HepG2 (cell line): ENCODE results near the gene DAB2IP. TPM values are rescaled to one million over a fixed set of nuclear protein-coding genes. Genes with fewer than 3 reads are reported as not detected.
A peak's percentile ranks its signal among the peaks of the same experiment; 100 is the strongest.

Experiments used
- ERF ChIP-seq: IDR thresholded peaks from 2 replicates; pipeline ENCODE4 v1.6.1; 2018; ENCODE audit warnings: missing biosample characterization, missing genetic modification reagents
- FOXP1 ChIP-seq, 2 experiments: fragments of 450-650 bp in 1 of 2; IDR thresholded peaks; 2 replicates each; pipeline ENCODE4 v1.6.1; 2017 to 2018; ENCODE audit warnings: antibody characterized with exemption in 1 of 2
- HNRNPL ChIP-seq: fragments of 200-400 bp; formaldehyde crosslinking; IDR thresholded peaks from 2 replicates; pipeline ENCODE4 v1.6.1; 2017; ENCODE audit warnings: mild to moderate bottlenecking, low read depth, low read length
- KLF11 ChIP-seq: IDR thresholded peaks from 2 replicates; pipeline ENCODE4 v1.6.1; 2016; ENCODE audit warnings: missing compliant biosample characterization
- LCORL ChIP-seq, 2 experiments: fragments of 450-650 bp in 1 of 2; sonication (generic) in 1 of 2; formaldehyde crosslinking in 1 of 2; IDR thresholded peaks; 2 replicates each; pipeline versions ENCODE4 v1.5.0 to v1.6.1; 2017 to 2020; ENCODE audit warnings: antibody characterized with exemption in 1 of 2, missing genetic modification reagents in 1 of 2
- RCOR2 ChIP-seq: IDR thresholded peaks from 2 replicates; pipeline ENCODE4 v1.6.1; 2016; ENCODE audit warnings: missing biosample characterization, missing genetic modification reagents
- SMARCE1 ChIP-seq: fragments of 450-650 bp; IDR thresholded peaks from 2 replicates; pipeline ENCODE4 v1.6.1; 2017; ENCODE audit warnings: borderline replicate concordance
- SNRNP70 ChIP-seq: fragments of 200-400 bp; formaldehyde crosslinking; IDR thresholded peaks from 2 replicates; pipeline ENCODE4 v1.6.1; 2017; ENCODE audit warnings: mild to moderate bottlenecking, low read depth, low read length, moderate library complexity
- ZBTB7B ChIP-seq: sonication (generic); formaldehyde crosslinking; IDR thresholded peaks from 2 replicates; pipeline ENCODE4 v1.4.0; 2020; ENCODE audit warnings: missing genetic modification reagents
- ZNF331 ChIP-seq: sonication (generic); formaldehyde crosslinking; IDR thresholded peaks from 2 replicates; pipeline ENCODE4 v1.4.0; 2020; ENCODE audit warnings: missing genetic modification reagents
- ZNF367 ChIP-seq: sonication (generic); formaldehyde crosslinking; IDR thresholded peaks from 2 replicates; pipeline ENCODE4 v1.4.0; 2020; ENCODE audit warnings: missing genetic modification reagents, borderline replicate concordance
- ZNF557 ChIP-seq: sonication (generic); formaldehyde crosslinking; IDR thresholded peaks from 2 replicates; pipeline ENCODE4 v1.4.0; 2020; ENCODE audit warnings: missing genetic modification reagents
- ZNF577 ChIP-seq: sonication (generic); formaldehyde crosslinking; IDR thresholded peaks from 2 replicates; pipeline ENCODE4 v1.4.0; 2020; ENCODE audit warnings: mild to moderate bottlenecking, low read depth, missing genetic modification reagents, borderline replicate concordance
- ZNF878 ChIP-seq: sonication (generic); formaldehyde crosslinking; IDR thresholded peaks from 2 replicates; pipeline ENCODE4 v1.8.1; 2023; ENCODE audit warnings: mild to moderate bottlenecking, missing genetic modification reagents, moderate library complexity
- ZSCAN30 ChIP-seq: sonication (generic); formaldehyde crosslinking; IDR thresholded peaks from 2 replicates; pipeline ENCODE4 v1.5.0; 2020; ENCODE audit warnings: mild to moderate bottlenecking, missing genetic modification reagents
- polyA plus RNA-seq, 8 experiments: library from polyadenylated mRNA; depleted of rRNA in 3 of 8; stranded (reverse) in 7 of 8; unstranded in 1 of 8; fragments of >200 nt; fragmentation: Illumina TruSeq in 4 of 8; extraction: Trizol in 4 of 8; gene quantifications; 2 replicates each; pipeline versions ENCODE4 v1.2.1 to v1.2.3, GENCODE V29; 2011 to 2016; ENCODE audit warnings: low read depth in 4 of 8, missing spikeins in 1 of 8, mixed read lengths in 1 of 8; ENCODE audit not compliant: insufficient read depth in 1 of 8
- total RNA-seq, 5 experiments: library from RNA; depleted of rRNA; stranded (reverse); fragments of >200 nt; fragmentation: Illumina TruSeq; extraction: Trizol; gene quantifications; 2 replicates each; pipeline ENCODE4 v1.2.3, GENCODE V29; 2016; ENCODE audit warnings: low read depth in 1 of 5
- TF ChIP-seq, protein P1 (sequence below): sonication (generic); formaldehyde crosslinking; IDR thresholded peaks from 2 replicates; pipeline ENCODE4 v1.5.1; 2020; ENCODE audit warnings: mild to moderate bottlenecking, missing genetic modification reagents, moderate library complexity
- TF ChIP-seq, protein P2 (sequence below): sonication (generic); formaldehyde crosslinking; IDR thresholded peaks from 2 replicates; pipeline ENCODE4 v1.4.0; 2020; ENCODE audit warnings: missing genetic modification reagents, borderline replicate concordance
- TF ChIP-seq, protein P3 (sequence below): sonication (generic); formaldehyde crosslinking; IDR thresholded peaks from 2 replicates; pipeline ENCODE4 v1.4.0; 2020; ENCODE audit warnings: missing genetic modification reagents, mild to moderate bottlenecking, borderline replicate concordance
- TF ChIP-seq, protein P4 (sequence below): sonication (generic); formaldehyde crosslinking; conservative IDR thresholded peaks from 2 replicates; pipeline ENCODE4 v1.4.0; 2020; ENCODE audit warnings: missing genetic modification reagents
- TF ChIP-seq, protein P5 (sequence below): IDR thresholded peaks from 2 replicates; pipeline ENCODE4 v1.6.1; 2016

Gene DAB2IP
- total and polyA plus RNA-seq, 2 of the 13 experiments (the other 11 are each of a cell fraction or from before 2014, with no cell fraction given): 25.3 to 37.9 TPM

DNA sequence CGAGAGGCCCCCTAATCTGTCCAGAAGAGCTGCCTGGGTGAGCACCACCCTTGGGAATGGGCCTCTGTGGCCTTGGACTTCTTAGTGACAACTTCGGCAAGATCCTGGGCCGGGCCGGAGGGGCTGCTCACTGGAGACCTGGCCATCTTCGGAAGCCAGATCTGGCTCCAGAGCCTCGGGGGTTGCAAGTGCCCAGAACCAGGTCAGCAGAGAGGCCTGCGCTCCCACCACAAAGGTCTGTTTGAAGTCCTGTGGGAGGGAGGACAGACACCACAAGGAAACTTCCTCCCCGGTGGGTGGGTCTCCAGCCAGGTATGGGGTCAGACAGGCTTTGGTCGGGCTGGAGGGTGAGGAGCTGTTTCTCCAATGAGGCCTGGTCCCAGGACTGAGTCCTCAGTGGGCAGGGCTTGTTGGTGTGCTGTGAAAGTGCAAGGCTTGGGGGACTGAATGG lies 86.1 kb downstream of the DAB2IP start (continued):
- TF ChIP-seq, protein P1, sequence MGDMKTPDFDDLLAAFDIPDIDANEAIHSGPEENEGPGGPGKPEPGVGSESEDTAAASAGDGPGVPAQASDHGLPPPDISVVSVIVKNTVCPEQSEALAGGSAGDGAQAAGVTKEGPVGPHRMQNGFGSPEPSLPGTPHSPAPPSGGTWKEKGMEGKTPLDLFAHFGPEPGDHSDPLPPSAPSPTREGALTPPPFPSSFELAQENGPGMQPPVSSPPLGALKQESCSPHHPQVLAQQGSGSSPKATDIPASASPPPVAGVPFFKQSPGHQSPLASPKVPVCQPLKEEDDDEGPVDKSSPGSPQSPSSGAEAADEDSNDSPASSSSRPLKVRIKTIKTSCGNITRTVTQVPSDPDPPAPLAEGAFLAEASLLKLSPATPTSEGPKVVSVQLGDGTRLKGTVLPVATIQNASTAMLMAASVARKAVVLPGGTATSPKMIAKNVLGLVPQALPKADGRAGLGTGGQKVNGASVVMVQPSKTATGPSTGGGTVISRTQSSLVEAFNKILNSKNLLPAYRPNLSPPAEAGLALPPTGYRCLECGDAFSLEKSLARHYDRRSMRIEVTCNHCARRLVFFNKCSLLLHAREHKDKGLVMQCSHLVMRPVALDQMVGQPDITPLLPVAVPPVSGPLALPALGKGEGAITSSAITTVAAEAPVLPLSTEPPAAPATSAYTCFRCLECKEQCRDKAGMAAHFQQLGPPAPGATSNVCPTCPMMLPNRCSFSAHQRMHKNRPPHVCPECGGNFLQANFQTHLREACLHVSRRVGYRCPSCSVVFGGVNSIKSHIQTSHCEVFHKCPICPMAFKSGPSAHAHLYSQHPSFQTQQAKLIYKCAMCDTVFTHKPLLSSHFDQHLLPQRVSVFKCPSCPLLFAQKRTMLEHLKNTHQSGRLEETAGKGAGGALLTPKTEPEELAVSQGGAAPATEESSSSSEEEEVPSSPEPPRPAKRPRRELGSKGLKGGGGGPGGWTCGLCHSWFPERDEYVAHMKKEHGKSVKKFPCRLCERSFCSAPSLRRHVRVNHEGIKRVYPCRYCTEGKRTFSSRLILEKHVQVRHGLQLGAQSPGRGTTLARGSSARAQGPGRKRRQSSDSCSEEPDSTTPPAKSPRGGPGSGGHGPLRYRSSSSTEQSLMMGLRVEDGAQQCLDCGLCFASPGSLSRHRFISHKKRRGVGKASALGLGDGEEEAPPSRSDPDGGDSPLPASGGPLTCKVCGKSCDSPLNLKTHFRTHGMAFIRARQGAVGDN (CRISPR knock-in tag): peak; percentile 71; the same call in 1 of the 2 replicates
- TF ChIP-seq, protein P2, sequence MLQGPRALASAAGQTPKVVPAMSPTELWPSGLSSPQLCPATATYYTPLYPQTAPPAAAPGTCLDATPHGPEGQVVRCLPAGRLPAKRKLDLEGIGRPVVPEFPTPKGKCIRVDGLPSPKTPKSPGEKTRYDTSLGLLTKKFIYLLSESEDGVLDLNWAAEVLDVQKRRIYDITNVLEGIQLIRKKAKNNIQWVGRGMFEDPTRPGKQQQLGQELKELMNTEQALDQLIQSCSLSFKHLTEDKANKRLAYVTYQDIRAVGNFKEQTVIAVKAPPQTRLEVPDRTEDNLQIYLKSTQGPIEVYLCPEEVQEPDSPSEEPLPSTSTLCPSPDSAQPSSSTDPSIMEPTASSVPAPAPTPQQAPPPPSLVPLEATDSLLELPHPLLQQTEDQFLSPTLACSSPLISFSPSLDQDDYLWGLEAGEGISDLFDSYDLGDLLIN: no peak
- TF ChIP-seq RCOR2 (no peak), ZNF331 (CRISPR knock-in tag) (no peak), ZNF878 (CRISPR knock-in tag) (0 out of 2 replicates have a peak, but pooled peaks have one; percentile 41), KLF11 (CRISPR knock-in tag) (no peak), ZBTB7B (no peak), ZNF557 (CRISPR knock-in tag) (no peak), ERF (CRISPR knock-in tag) (no peak), HNRNPL (0 out of 2 replicates have a peak, but pooled peaks have one; percentile 27), FOXP1 (IDR thresholded peaks at IDR 0.05) (no peak), FOXP1 (CRISPR knock-in tag; IDR thresholded peaks at IDR 0.05) (no peak), ZNF367 (CRISPR knock-in tag) (no peak), ZNF577 (no peak), SNRNP70 (no peak), SMARCE1 (no peak), ZSCAN30 (CRISPR knock-in tag) (no peak), LCORL (IDR thresholded peaks at IDR 0.05) (no peak), LCORL (CRISPR knock-in tag; IDR thresholded peaks at IDR 0.05) (no peak; the same call in 1 of the 2 replicates)
- TF ChIP-seq, protein P3, sequence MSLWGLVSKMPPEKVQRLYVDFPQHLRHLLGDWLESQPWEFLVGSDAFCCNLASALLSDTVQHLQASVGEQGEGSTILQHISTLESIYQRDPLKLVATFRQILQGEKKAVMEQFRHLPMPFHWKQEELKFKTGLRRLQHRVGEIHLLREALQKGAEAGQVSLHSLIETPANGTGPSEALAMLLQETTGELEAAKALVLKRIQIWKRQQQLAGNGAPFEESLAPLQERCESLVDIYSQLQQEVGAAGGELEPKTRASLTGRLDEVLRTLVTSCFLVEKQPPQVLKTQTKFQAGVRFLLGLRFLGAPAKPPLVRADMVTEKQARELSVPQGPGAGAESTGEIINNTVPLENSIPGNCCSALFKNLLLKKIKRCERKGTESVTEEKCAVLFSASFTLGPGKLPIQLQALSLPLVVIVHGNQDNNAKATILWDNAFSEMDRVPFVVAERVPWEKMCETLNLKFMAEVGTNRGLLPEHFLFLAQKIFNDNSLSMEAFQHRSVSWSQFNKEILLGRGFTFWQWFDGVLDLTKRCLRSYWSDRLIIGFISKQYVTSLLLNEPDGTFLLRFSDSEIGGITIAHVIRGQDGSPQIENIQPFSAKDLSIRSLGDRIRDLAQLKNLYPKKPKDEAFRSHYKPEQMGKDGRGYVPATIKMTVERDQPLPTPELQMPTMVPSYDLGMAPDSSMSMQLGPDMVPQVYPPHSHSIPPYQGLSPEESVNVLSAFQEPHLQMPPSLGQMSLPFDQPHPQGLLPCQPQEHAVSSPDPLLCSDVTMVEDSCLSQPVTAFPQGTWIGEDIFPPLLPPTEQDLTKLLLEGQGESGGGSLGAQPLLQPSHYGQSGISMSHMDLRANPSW (CRISPR knock-in tag): no peak
- TF ChIP-seq, protein P4, sequence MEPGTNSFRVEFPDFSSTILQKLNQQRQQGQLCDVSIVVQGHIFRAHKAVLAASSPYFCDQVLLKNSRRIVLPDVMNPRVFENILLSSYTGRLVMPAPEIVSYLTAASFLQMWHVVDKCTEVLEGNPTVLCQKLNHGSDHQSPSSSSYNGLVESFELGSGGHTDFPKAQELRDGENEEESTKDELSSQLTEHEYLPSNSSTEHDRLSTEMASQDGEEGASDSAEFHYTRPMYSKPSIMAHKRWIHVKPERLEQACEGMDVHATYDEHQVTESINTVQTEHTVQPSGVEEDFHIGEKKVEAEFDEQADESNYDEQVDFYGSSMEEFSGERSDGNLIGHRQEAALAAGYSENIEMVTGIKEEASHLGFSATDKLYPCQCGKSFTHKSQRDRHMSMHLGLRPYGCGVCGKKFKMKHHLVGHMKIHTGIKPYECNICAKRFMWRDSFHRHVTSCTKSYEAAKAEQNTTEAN (CRISPR knock-in tag): no peak
- TF ChIP-seq, protein P5, sequence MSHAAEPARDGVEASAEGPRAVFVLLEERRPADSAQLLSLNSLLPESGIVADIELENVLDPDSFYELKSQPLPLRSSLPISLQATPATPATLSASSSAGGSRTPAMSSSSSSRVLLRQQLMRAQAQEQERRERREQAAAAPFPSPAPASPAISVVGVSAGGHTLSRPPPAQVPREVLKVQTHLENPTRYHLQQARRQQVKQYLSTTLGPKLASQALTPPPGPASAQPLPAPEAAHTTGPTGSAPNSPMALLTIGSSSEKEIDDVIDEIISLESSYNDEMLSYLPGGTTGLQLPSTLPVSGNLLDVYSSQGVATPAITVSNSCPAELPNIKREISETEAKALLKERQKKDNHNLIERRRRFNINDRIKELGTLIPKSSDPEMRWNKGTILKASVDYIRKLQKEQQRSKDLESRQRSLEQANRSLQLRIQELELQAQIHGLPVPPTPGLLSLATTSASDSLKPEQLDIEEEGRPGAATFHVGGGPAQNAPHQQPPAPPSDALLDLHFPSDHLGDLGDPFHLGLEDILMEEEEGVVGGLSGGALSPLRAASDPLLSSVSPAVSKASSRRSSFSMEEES (CRISPR knock-in tag): no peak
